KMS-11 (cell line): Measurements from ENCODE around the gene KHDC3L.

ENCODE experiments used
- H2AFZ ChIP-seq: fragments of 200-600 bp; sonication (generic); 2 replicates; pipeline ENCODE4 v1.6.1; 2016; ENCODE audit warnings: antibody characterized with exemption, mixed run types, low read depth
- H3K27ac ChIP-seq: fragments of 200-600 bp; sonication (generic); 2 replicates; pipeline ENCODE4 v1.6.1; 2016; ENCODE audit warnings: mild to moderate bottlenecking, mixed run types
- H3K27me3 ChIP-seq: fragments of 200-600 bp; sonication (generic); 2 replicates; pipeline ENCODE4 v1.6.1; 2017; ENCODE audit warnings: mild to moderate bottlenecking, low read depth, mixed run types, moderate library complexity; ENCODE audit not compliant: insufficient read depth
- H3K36me3 ChIP-seq: fragments of 200-600 bp; sonication (generic); 2 replicates; pipeline ENCODE4 v1.6.1; 2017; ENCODE audit warnings: mild to moderate bottlenecking, mixed run types; ENCODE audit not compliant: insufficient read depth
- H3K4me1 ChIP-seq: fragments of 200-600 bp; sonication (generic); 2 replicates; pipeline ENCODE4 v1.6.1; 2016; ENCODE audit warnings: mild to moderate bottlenecking, low read depth, mixed run types; ENCODE audit not compliant: poor library complexity, severe bottlenecking
- H3K4me2 ChIP-seq: fragments of 200-600 bp; sonication (generic); 2 replicates; pipeline ENCODE4 v1.7.0; 2016; ENCODE audit warnings: mild to moderate bottlenecking, mixed run types
- H3K4me3 ChIP-seq: fragments of 200-600 bp; sonication (generic); IDR thresholded peaks from 2 replicates; pipeline ENCODE4 v1.6.1; 2017; ENCODE audit warnings: low read depth, low read length, mixed read lengths; ENCODE audit not compliant: insufficient read depth
- H3K79me2 ChIP-seq: fragments of 200-600 bp; sonication (generic); 2 replicates; pipeline ENCODE4 v1.6.1; 2016; ENCODE audit warnings: low read depth, mixed run types; ENCODE audit not compliant: insufficient read depth
- H3K9ac ChIP-seq: fragments of 200-600 bp; sonication (generic); 2 replicates; pipeline ENCODE4 v1.6.1; 2016; ENCODE audit warnings: mild to moderate bottlenecking, mixed run types
- H4K20me1 ChIP-seq: fragments of 200-600 bp; sonication (generic); 2 replicates; pipeline ENCODE4 v1.6.1; 2016; ENCODE audit warnings: mild to moderate bottlenecking, mixed run types; ENCODE audit not compliant: insufficient read depth
- TF ChIP-seq, protein P1 (sequence below): fragments of 200-600 bp; sonication (generic); conservative IDR thresholded peaks from 2 replicates; pipeline ENCODE4 v1.6.1; 2017; ENCODE audit warnings: low read depth, mild to moderate bottlenecking, antibody characterized with exemption, low read length, moderate library complexity, mixed read lengths

The KHDC3L gene

DNA sequence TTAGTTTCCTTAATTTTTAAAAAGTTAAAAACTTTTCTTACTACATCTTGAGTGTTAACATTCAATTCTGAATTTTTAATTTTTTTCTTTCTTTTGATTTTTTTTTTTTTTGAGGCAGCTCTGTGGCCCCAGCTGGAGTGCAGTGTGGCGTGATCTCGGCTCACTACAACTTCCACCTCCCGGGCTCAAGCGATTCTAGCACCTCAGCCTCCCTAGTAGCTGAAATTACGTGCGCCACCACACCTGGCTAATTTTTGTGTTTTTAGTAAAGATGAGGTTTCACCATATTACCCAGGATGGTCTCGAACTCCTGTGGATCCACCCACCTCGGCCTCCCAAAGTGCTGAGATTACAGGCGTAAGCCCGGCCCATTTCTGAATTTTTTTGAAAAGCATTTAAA lies 33.4 kb downstream of the KHDC3L start:
- peaks cover 25% of the 10 kb centered on the region for H3K4me1 ChIP-seq
- H3K4me3 ChIP-seq = no peak overlapping the region
- TF ChIP-seq, protein P1, sequence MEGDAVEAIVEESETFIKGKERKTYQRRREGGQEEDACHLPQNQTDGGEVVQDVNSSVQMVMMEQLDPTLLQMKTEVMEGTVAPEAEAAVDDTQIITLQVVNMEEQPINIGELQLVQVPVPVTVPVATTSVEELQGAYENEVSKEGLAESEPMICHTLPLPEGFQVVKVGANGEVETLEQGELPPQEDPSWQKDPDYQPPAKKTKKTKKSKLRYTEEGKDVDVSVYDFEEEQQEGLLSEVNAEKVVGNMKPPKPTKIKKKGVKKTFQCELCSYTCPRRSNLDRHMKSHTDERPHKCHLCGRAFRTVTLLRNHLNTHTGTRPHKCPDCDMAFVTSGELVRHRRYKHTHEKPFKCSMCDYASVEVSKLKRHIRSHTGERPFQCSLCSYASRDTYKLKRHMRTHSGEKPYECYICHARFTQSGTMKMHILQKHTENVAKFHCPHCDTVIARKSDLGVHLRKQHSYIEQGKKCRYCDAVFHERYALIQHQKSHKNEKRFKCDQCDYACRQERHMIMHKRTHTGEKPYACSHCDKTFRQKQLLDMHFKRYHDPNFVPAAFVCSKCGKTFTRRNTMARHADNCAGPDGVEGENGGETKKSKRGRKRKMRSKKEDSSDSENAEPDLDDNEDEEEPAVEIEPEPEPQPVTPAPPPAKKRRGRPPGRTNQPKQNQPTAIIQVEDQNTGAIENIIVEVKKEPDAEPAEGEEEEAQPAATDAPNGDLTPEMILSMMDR = no peak
- H4K20me1 ChIP-seq = no peaks in the 10 kb centered on the region
- no peak overlapping the region for H2AFZ ChIP-seq
- no peaks in the 10 kb centered on the region for H3K27me3 ChIP-seq
- no peak overlapping the region for H3K27ac ChIP-seq
- no peak overlapping the region for H3K4me2 ChIP-seq
- H3K36me3 ChIP-seq = no peaks in the 10 kb centered on the region
- H3K9ac ChIP-seq = no peak overlapping the region
- H3K79me2 ChIP-seq = no peaks in the 10 kb centered on the region

GRCh38 chr6:73400656-73401055 lies 38.2 kb downstream of the KHDC3L start:
- TF ChIP-seq, protein P1 = no peak
- Histone ChIP-seq H3K4me3 (no peak overlapping the region), H2AFZ (no peak overlapping the region), H4K20me1 (no peaks in the 10 kb centered on the region), H3K9ac (no peak overlapping the region), H3K4me2 (no peak overlapping the region; the same call in 1 of the 2 replicates), H3K27ac (no peak overlapping the region), H3K36me3 (no peaks in the 10 kb centered on the region), H3K4me1 (peaks cover 16% of the 10 kb centered on the region), H3K79me2 (no peaks in the 10 kb centered on the region), H3K27me3 (no peaks in the 10 kb centered on the region)

GRCh38 chr6:73409395-73409794 lies 46.9 kb downstream of the KHDC3L start:
- no peaks in the 10 kb centered on the region for H4K20me1 ChIP-seq
- no peaks in the 10 kb centered on the region for H3K79me2 ChIP-seq
- no peak overlapping the region for H3K9ac ChIP-seq
- no peak overlapping the region for H2AFZ ChIP-seq
- H3K36me3 ChIP-seq = no peaks in the 10 kb centered on the region
- H3K27me3 ChIP-seq = no peaks in the 10 kb centered on the region
- no peak overlapping the region for H3K4me3 ChIP-seq
- no peaks in the 10 kb centered on the region for H3K4me1 ChIP-seq
- H3K4me2 ChIP-seq = no peak overlapping the region
- TF ChIP-seq, protein P1 = no peak
- no peak overlapping the region for H3K27ac ChIP-seq

- Histone ChIP-seq H3K27ac (no peak overlapping the region), H3K9ac (no peak overlapping the region), H3K4me3 (no peak overlapping the region), H3K4me1 (no peaks in the 10 kb centered on the region), H3K4me2 (no peak overlapping the region), H3K36me3 (no peaks in the 10 kb centered on the region), H2AFZ (no peak overlapping the region), H4K20me1 (no peaks in the 10 kb centered on the region), H3K79me2 (no peaks in the 10 kb centered on the region), H3K27me3 (no peaks in the 10 kb centered on the region)
- TF ChIP-seq, protein P1 = no peak
Observed at GRCh38 chr6:73413102-73413501, 50.6 kb downstream of the KHDC3L start.
